ENCODE results near the gene FBXW4. TPM values are rescaled to one million over a fixed set of nuclear protein-coding genes. Genes with fewer than 3 reads are reported as not detected.
"Not testable (repeated sequence)": the region's sequence is repeated elsewhere in the genome, so short reads cannot be mapped to it uniquely, and the experiment has no call there.

Gene FBXW4
- total and polyA plus RNA-seq, 4 donors, result 28.0 to 65.6 (median 54.5) TPM

- DNase-seq, result no peak
- Histone ChIP-seq H3K36me3 (ENCODE audit: control insufficient read depth in 4 of 4, insufficient read depth in 4 of 4, low read length in 4 of 4) (peaks cover 6 to 12% (median 8%) of the 10 kb centered on the region in 4 donors), H3K27ac (ENCODE audit: low read depth in 1 of 2, low read length in 1 of 2) (no peak overlapping the region), H3K9ac (ENCODE audit: insufficient read depth in 1 of 2, low read length in 2 of 2) (no peak overlapping the region), H3K9me3 (ENCODE audit: control insufficient read depth in 4 of 4, insufficient read depth in 3 of 4, low read length in 3 of 4) (no peaks in the 10 kb centered on the region), H3K27me3 (ENCODE audit: control insufficient read depth in 3 of 3, insufficient read depth in 3 of 3, low read length in 2 of 3) (no peaks in the 10 kb centered on the region), H3K4me1 (ENCODE audit: control insufficient read depth in 5 of 5, insufficient read depth in 5 of 5, low read length in 5 of 5) (no peaks in the 10 kb centered on the region), H3K4me3 (no peak overlapping the region)
- 95 to 100% methylated on average over 2 of the region's 2 CpGs for WGBS, 2 donors
- no peak for TF ChIP-seq CTCF (IDR thresholded peaks at IDR 0.05; ENCODE audit: control extremely low read depth, extremely low read depth)
- ATAC-seq (ENCODE audit: insufficient read depth, low FRiP score), result no peak
Measured at GRCh38 chr10:101639141-101639900, 55.6 kb downstream of the FBXW4 start.

- not testable (repeated sequence) for H3K9me3 ChIP-seq (ENCODE audit: control insufficient read depth in 4 of 4, insufficient read depth in 3 of 4, low read length in 3 of 4); H3K27me3 ChIP-seq (ENCODE audit: control insufficient read depth in 3 of 3, insufficient read depth in 3 of 3, low read length in 2 of 3); DNase-seq; ATAC-seq (ENCODE audit: insufficient read depth, low FRiP score); H3K4me3 ChIP-seq; H3K9ac ChIP-seq (ENCODE audit: insufficient read depth in 1 of 2, low read length in 2 of 2); H3K27ac ChIP-seq (ENCODE audit: low read depth in 1 of 2, low read length in 1 of 2); H3K4me1 ChIP-seq (ENCODE audit: control insufficient read depth in 5 of 5, insufficient read depth in 5 of 5, low read length in 5 of 5)
- 98 to 99% methylated on average over 4 of the region's 4 CpGs for WGBS, 2 donors
- H3K36me3 ChIP-seq (ENCODE audit: control insufficient read depth in 4 of 4, insufficient read depth in 4 of 4, low read length in 4 of 4), result peaks cover 6 to 15% (median 9%) of the 10 kb centered on the region in 4 donors
Measured at GRCh38 chr10:101633510-101633909, 61.5 kb downstream of the FBXW4 start.

- Histone ChIP-seq H3K4me1 (ENCODE audit: control insufficient read depth in 5 of 5, insufficient read depth in 5 of 5, low read length in 5 of 5) (peaks cover 0 to 5% (median 0%) of the 10 kb centered on the region in 5 donors), H3K27ac (ENCODE audit: low read depth in 1 of 2, low read length in 1 of 2) (no peak overlapping the region), H3K4me3 (no peak overlapping the region), H3K9ac (ENCODE audit: insufficient read depth in 1 of 2, low read length in 2 of 2) (no peak overlapping the region), H3K36me3 (ENCODE audit: control insufficient read depth in 4 of 4, insufficient read depth in 4 of 4, low read length in 4 of 4) (peaks cover 0 to 17% (median 7%) of the 10 kb centered on the region in 4 donors), H3K9me3 (ENCODE audit: control insufficient read depth in 4 of 4, insufficient read depth in 3 of 4, low read length in 3 of 4) (no peaks in the 10 kb centered on the region), H3K27me3 (ENCODE audit: control insufficient read depth in 3 of 3, insufficient read depth in 3 of 3, low read length in 2 of 3) (no peaks in the 10 kb centered on the region)
- no peak for DNase-seq
- no peak for TF ChIP-seq CTCF (IDR thresholded peaks at IDR 0.05; ENCODE audit: control extremely low read depth, extremely low read depth)
- no peak for ATAC-seq (ENCODE audit: insufficient read depth, low FRiP score)
- WGBS, 2 donors, result 75 to 82% methylated on average over 8 of the region's 8 CpGs
Measured at GRCh38 chr10:101631821-101632475, 63.0 kb downstream of the FBXW4 start.

GRCh38 chr10:101630633-101630920 lies 64.4 kb downstream of the FBXW4 start:
- DNase-seq, result no peak
- Histone ChIP-seq H3K9me3 (ENCODE audit: control insufficient read depth in 4 of 4, insufficient read depth in 3 of 4, low read length in 3 of 4) (no peaks in the 10 kb centered on the region), H3K4me1 (ENCODE audit: control insufficient read depth in 5 of 5, insufficient read depth in 5 of 5, low read length in 5 of 5) (peaks cover 0 to 6% (median 0%) of the 10 kb centered on the region in 5 donors), H3K27me3 (ENCODE audit: control insufficient read depth in 3 of 3, insufficient read depth in 3 of 3, low read length in 2 of 3) (no peaks in the 10 kb centered on the region), H3K36me3 (ENCODE audit: control insufficient read depth in 4 of 4, insufficient read depth in 4 of 4, low read length in 4 of 4) (peaks cover 0 to 18% (median 7%) of the 10 kb centered on the region in 4 donors), H3K4me3 (no peak overlapping the region), H3K9ac (ENCODE audit: insufficient read depth in 1 of 2, low read length in 2 of 2) (no peak overlapping the region), H3K27ac (ENCODE audit: low read depth in 1 of 2, low read length in 1 of 2) (no peak overlapping the region)
- WGBS, 2 donors, result 98 to 100% methylated on average over 1 of the region's 1 CpG
- no peak for TF ChIP-seq CTCF (IDR thresholded peaks at IDR 0.05; ENCODE audit: control extremely low read depth, extremely low read depth)
- ATAC-seq (ENCODE audit: insufficient read depth, low FRiP score), result no peak

Measured in lung (tissue), 12 donors.